ENCODE measurements around the gene KDM7A.
A peak's percentile ranks its signal among the peaks of the same experiment; 100 is the strongest.

The KDM7A gene

GRCh38 chr7:140036224-140036962 lies 140.4 kb downstream of the KDM7A start:
- Mint-ChIP-seq H3K4me3 (no peak overlapping the region), H3K36me3 (ENCODE audit: low read depth) (peaks cover 68% of the 10 kb centered on the region), H3K27me3 (ENCODE audit: low read depth) (no peaks in the 10 kb centered on the region), H3K9me3 (no peaks in the 10 kb centered on the region), H3K4me1 (ENCODE audit: low read depth) (peaks cover 45% of the 10 kb centered on the region), H3K27ac (peak overlapping the region; percentile 20)

- Mint-ChIP-seq H3K4me1 (ENCODE audit: low read depth) (peaks cover 40% of the 10 kb centered on the region), H3K27ac (no peak overlapping the region), H3K36me3 (ENCODE audit: low read depth) (peaks cover 68% of the 10 kb centered on the region), H3K9me3 (no peaks in the 10 kb centered on the region), H3K4me3 (no peak overlapping the region), H3K27me3 (ENCODE audit: low read depth) (no peaks in the 10 kb centered on the region)
Measured at GRCh38 chr7:140035400-140036223, 141.2 kb downstream of the KDM7A start.

Measured in T-helper 1 cell treated with Interleukin-12 subunit alpha and Interleukin-12 subunit beta and Interleukin-4 antibody, amounts not matched to agents 30 μg/mL and 1 μg/mL, for 36 hours (primary cell).